SK-MEL-5 (cell line): ENCODE measurements around the gene KLHL40. TPM values are rescaled to one million over a fixed set of nuclear protein-coding genes. Genes with fewer than 3 reads are reported as not detected.

ENCODE experiments used
- DNase-seq: peaks from one replicate; pipeline ENCODE4 v3.0.0-alpha.2; 2016; ENCODE audit warnings: low read depth, low spot score
- in situ Hi-C: cut with HindIII; loops from 2 replicates; pipeline ENCODE4 v1.10.0; 2016; ENCODE audit warnings: low sequenced_read_pairs, high pct_unique_total_duplicates, low pct_unique_long_range_greater_than_20kb
- total RNA-seq: library from RNA; depleted of rRNA; stranded (reverse); fragments of >200 nt; shearing (Covaris generic); gene quantifications from 2 replicates; pipeline ENCODE4 v1.2.3, GENCODE V29; 2014

Gene KLHL40
- total RNA-seq, 1 experiment from 2014 or later, result not detected

DNA sequence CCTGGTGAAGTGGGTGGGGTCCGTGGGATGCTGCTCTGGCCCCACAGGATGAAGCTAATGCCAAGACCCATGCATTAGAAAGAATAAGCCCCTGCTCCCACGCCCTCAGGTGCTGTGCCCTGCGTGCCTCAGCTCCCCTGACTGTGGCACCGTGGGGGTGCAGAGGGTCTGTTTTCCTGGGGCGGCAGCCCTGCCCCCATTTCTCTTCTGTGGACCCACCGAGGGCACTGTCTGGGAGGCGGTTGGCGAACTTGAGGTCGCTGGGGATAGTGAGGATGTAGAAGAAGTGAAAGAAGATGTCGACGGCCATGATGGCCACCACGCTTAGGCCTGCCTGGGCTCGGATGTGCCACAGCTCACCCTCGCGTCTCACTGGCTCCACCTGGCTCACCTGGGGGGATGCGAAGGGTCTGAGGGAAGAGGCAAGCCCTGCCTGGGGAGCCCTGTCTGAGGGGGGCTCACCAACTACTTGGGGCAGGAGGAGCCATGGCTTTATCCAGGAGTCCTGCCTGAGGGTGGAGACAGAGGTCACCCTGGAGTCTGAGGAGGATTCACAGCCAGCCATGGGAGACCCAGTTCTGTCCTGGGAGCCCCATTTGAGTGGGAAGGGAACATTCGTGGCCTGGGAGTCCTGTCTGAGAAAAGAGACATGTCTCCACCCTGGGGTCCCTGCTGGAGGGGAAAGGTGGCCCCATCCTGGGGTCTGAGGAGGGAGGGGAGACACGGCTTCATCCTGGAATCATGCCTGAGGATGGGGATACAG is 12.1 kb downstream of the KLHL40 start:
- DNase-seq, result no peak
- in situ Hi-C loops, result no loop called here

DNA sequence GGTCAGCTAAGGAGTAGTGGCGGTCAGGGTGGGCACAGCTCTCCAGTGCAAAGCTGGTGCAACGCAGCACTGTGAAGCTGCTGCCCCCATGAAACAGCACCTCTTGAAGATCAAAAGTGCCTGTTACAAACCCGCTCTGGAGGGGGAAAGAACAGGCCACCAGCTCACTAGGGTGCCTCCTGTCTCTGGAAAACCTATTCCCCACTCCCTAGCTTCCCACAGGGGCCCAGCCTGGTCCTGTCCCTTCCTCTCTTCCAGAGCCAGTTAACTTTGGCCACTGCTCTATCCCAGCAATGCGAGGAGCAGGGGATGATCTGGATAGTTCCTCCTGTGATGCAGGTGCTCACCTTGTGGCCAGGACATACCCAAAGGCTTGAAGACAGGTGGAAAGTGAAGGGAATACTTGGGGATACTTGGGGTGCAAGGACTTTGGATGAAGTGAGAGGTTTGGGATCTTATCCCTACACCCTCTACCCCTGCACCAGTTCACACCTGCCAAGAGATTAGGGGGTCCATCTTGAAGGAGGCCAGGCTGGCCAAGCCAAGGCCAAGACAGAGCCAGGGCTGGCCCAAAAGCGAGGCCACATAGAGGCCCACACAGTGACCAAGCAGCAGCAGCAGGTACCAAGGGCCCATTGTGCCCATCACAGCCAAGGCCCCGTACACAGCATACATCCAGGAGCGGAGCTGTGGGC is 13.0 kb downstream of the KLHL40 start:
- no peak for DNase-seq
- in situ Hi-C loops, result no loop called here

DNA sequence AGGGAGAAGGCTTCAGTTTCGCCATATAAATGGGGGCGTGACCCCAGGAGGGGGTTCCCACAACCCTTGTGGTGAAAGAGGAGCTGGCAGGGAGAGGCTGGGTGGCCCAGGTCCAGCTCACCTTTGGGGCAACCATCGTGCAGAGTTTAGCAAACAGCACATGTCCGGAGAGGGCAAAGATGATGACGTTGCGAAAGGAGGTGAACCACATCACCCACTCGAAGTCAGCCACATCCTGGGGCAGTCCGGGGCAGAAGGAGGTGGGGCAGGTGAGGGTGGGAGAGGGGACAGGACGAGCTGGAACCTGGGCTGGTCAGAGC is 13.5 kb downstream of the KLHL40 start:
- DNase-seq, result no peak
- in situ Hi-C loops, result no loop called here

DNA sequence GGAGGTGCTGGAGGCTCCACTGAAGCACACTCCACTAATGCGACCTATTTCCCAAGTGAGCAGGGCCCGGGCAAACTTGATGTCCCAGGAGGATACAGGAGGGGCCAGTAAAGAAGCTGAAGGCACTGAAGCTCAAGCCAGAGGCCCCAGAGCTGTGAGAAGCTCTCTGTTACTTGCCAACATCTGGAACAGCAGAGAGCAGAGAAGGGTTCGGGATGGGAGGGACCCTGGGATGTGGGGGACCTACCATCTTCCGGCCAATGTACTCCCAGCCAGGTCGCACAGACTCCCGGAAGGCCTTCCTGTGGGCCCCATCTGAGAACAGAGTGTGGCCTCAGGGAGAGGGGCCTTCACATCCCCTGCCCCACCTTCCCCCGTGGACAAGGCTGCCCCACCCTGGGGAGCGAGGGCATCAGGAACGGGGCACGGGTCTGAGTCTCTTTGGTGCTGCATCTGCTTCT is 14.2 kb downstream of the KLHL40 start:
- no peak for DNase-seq
- in situ Hi-C loops, result no loop called here

DNA sequence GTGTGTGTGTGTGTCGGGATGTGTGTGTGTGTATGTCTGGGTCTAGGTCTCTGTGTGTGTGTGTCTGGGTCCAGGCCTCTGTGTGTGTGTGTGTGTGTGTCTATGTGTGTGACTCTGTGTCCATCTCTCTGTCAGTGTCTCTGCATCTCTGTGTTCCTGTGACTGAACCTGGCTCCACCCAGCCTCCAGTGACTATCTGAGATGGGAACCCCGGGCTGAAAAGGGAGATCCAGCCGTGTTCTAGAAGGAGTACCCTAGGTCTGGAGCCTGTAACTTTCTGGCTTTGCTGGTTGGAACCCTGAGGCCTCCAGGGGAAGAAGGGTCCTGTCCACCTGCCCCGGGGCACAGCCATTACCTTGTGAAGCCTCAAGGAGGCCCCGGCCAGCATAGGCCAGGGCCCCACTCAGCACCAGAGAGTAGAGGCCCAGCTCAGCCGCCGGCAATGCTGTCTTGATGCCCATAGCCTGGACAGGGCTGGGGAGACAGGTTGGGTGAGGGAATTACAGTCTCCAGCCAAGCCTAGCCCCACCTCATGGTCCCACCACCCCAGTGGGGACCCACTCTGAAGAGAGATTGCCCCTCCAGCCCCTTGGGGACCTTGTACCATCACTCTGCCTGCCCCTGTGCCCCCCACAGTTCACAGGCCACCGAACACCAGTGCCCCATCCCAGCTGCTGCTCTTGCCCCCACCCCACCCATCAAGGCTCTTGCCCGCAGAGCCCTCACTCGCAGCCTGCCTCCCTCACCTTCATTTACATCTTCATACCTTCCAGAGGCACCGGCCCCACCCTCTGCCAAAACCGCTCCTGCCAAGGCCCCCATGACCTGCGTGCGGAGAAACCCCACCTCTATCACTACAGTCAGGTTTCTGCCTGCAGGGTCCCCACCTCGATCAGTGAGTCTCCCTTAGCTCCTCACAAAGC is 15.3 kb downstream of the KLHL40 start:
- DNase-seq, result no peak
- in situ Hi-C loops, result no loop called here

DNA sequence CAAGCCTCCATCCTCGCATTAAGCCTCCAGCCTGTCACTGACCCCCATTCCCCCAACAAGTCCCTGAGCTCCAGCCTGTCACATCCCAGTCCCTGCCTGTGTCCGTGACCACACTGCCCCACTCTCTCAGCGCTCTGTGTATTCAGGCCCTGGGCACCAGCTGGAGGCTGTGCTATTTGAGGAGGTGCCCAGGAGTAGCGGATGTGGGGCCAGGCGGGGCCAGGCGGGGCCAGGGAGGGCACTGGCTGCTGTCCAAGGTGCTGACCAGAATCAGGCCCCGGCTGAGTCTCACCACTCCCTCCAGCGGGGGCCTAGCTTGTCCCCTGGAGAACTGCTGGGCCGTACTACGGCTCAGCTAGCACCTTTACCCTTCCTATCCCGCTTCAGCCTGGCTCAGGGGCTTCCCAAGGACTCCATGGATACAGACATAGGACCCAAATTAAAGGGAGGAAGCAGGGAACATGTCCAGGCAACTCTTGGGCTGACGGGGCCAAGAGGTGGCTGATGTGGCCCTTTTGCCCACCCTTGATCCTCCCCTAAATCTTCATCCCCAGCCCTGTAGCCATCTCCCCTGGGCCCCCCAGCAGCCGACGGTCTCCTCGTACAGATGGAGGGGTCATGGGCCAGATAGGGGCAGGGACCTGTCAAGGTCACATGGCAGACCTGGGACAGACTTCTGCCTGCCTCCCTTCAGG is 16.2 kb downstream of the KLHL40 start:
- in situ Hi-C loops, result no loop called here
- DNase-seq, result peak; percentile 50

DNA sequence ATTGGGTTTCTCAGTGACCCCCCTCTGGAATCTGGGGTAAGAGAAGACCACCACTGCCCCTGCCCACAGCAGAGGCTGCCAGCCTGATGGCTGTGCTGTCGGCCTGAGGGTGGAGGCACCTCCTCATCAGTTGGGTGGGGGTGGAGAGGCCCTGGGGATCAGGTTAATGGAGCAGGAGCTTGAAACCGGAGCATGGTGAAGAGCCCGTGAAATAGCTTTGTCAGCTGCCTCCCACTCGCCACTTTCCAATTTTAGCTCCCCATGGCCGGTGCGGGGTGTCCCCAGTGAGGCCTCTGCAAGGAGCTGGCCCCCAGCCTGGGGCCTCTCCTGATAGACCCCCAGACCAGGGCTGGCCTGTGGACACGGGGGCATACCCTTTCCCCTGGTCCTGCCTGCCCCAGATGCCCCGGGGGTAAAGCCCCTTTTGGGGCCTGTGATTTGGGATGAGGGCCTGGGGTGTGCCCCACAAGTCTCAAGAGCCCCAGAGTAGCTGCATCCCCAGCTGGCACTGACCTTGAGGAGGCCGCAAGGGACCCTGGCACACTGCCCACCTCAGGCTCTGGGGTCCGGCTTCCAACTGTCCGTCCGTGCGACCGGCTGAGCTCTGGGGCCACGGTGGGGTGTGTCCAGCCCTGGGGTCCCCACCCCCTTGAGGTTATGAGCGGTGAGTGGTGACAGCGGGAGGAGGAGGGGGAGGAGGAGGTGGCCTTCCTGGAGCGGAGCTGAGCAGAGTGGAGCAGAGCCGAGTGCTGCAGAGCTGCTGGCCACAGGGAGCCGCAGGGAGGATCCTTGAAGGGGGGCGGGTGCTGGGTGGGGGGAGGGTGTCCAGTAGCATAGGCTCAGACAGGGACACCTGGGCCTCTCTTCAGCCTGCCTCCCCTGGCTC is 17.0 kb downstream of the KLHL40 start, which contains the start of gene HHATL:
HHATL (minus strand) TSS at position 733 of the 886 bp plus-strand sequence. CDS start 1,972 bp downstream, outside the sequence.
- DNase-seq, result no peak
- in situ Hi-C loops, result no loop called here

DNA sequence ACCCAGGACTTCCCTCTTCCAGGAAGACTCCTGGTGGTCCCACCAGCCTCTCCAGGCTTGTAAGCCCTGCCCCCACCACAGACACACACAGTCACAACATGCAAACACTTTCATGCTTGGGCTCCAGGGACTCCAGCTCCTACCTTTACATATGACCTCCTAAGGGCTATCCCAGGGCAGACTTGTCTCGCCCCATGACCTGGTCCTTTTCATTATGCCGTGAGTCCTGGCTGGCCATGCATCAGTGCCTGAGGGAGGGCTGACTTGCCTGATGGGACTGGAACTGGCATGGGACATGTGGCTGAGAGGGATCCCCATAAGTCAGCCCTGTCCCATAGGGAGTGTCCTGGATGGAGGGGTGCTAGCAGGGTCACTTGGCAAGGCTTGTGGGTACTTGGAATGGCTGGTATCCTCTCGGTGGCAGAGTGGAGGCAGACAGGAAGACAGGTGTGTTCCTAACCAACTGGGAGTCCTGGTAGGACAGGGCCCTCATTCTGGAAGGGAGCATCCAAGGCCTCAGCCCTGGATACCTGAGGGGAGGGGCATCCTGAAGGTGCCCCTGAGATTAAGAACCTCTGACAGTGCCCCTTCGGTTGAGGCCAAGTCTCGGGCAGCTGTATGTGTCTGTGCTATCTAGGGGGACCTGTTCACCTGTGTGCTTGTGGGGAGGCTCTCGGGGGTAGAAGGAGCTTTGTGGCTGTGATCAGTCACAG is 17.8 kb downstream of the KLHL40 start:
- DNase-seq, result no peak
- in situ Hi-C loops, result no loop called here

DNA sequence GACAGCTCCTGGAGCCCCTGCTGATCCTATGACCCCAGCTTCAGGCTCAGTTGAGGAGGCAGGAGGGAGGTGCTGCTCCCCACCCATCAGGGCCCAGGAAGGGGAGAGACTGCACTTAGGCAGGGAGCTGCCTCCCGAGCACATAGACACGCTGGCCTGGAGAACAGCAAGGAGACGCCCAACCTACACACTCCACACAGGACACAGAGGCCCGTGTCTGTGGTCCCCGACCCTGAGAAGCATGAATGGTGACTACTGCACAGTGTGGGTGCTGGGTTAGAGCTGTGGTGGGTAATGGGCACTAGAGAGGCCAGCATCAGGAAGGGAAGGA is 18.3 kb downstream of the KLHL40 start:
- in situ Hi-C loops, result no loop called here
- DNase-seq, result no peak

DNA sequence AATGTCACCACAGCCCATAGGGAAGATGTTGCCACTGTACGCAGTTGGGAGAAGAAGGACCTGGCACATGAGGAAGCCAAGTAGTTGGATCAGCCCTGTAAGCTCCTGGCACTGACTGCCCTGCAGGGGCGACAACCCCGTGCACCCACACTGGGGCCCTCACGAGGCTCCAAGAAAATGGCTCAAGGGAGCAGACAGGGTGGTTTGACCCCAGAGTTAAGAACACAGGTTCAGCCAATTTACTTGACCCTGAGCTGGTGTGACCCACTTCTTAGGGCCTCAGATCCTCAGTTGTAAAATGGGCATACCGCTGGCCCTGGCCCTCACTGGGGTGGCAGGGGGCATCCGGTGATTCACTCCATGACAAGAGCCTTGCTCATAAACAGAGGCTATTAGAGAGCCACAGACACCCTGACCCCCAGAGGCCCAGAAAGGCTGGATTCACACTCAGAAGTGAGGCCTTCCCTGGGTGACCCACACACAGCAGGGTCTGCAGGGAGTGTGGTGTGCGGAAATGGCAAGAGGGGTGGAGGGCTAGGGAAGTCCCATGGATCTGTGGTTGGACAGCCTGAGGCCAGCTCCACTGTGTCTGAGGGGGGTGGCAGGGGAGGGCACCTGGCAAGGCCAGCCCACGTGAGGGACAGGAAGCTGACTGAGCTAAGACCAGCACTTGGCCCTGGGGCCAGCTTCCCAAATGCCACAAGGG is 19.0 kb downstream of the KLHL40 start:
- in situ Hi-C loops, result no loop called here

DNA sequence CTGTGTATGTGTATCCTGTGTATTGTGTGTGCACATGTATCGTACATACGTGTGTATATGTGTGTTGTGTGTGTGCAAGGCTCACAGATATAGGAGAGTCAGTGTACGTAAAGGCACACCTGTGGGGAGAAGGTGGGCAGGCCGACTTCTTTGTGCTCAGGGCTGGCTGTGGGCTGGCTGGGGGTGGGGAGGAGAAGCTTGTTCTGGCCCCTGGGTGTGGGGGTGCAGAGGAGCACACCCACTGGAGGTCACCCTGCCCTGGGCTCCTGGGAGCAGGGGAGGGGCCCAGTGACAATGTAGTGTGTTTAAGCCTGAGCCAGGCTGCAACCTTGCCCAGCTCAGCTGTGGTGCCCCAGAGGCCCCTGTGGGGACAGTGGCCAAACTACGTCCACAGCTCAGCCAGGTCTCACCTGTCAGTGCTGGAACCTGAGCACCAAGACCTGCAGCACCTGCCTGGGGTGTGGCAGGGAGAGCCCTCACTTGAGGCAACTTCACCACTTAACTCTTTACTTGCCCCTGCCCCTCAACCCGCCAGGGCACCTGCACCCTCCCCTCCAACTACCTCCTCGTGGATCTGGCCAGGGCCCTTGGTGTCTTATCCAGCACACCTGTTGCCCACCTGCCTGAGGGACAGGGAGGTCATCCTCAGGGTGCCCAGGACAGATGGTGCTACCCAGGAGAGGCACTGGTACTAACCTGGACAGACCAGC is 19.9 kb downstream of the KLHL40 start:
- in situ Hi-C loops, result no loop called here
- DNase-seq, result no peak

More for the DNA sequence above, 19.0 kb downstream of the KLHL40 start:
- DNase-seq, result no peak

DNA sequence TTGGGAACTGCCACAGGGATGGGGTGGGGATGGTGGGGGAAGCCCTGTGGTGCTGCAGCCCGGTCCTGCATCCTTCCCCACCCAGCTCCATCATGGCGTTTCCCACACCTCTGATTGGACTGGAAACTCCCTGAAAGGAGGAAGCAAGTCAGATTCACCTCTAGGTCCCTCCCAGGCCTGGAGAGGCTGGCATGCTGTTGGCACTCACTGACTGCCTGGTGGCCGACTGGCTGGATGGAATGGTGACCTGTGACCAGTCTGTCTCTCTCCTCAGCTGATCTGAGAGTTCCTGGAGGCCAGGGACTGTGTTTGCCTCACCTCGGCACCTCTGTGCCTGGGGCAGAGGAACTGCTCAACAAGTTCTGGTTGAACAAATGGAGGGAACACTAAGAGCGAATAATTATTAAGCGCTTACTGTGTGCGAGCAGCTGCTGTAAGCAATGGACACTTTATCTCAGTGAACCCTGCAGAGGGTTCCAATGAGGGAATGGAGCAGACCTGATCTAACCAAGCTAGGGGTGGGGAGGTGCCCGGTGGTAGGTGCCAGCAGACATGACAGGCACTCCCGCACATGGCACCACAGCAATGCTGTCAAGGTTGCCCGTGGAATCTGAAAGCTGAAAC is 20.7 kb downstream of the KLHL40 start:
- DNase-seq, result no peak
- in situ Hi-C loops, result no loop called here

DNA sequence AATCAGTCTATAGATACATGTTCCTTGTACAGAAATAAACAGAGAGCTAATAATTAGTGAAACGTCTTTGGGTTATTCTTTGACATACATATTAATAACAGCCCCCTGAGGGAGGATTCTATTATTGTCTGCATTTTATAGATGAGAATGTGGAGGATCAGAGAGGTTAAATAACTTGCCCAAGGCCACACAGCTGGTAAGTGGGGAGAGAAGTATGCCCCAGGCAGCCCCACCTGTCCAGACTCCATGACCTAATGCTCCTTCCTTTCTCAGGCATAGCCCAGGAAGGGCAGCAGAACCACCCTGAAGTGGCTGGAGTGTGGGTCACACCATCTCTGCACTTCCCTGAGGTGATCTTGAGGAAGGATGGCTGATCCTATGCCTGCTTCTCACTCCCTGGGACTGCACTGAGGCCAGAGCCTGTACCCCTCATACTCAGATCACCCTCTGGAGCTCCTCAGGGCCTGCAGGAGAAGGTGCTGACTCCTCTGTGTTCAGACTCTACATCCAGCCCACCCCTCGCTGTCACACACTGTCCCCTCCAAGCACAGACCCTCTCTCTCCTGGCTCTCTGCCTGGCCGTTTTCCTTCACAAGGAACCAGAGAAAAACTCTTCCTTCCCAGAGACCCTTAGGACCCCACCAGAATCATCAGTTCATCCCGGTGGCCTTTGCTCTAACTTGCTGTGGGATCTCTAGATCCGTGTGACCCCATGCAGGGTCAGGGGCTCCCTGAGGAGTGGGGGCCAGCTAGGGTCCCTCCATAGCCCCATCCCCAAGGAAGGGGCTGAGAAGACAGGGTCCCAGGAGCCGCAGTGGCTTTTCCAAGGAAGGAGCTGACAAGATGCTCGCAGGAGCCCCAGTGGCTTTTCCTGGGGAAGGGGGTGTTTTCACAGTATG is 21.6 kb downstream of the KLHL40 start:
- no peak for DNase-seq
- in situ Hi-C loops, result no loop called here
